GM12878 (cell line): ENCODE data around the gene PLEKHA5.
A peak's percentile ranks its signal among the peaks of the same experiment; 100 is the strongest.

ENCODE experiments used
- EP300 ChIP-seq, 2 experiments: fragments of 150-350 bp in 1 of 2; IDR thresholded peaks; 2 replicates each; pipeline ENCODE4 v1.6.1; 2011 to 2012; ENCODE audit warnings: low read depth in 2 of 2, low read length in 2 of 2, borderline replicate concordance in 1 of 2, improper control_type of control experiment in 1 of 2, inconsistent platforms in 1 of 2; ENCODE audit not compliant: control insufficient read depth in 1 of 2
- ETV6 ChIP-seq, 2 experiments: fragments of 450-650 bp in 1 of 2; IDR thresholded peaks in 1 of 2; conservative IDR thresholded peaks in 1 of 2; 2 replicates each; pipeline ENCODE4 v1.6.1; 2014; ENCODE audit warnings: antibody characterized with exemption in 1 of 2, borderline replicate concordance in 1 of 2, low read depth in 1 of 2, mild to moderate bottlenecking in 1 of 2, moderate library complexity in 1 of 2
- IRF4 ChIP-seq: IDR thresholded peaks from 2 replicates; pipeline ENCODE4 v1.6.1; 2011; ENCODE audit warnings: low read depth, low read length
- RCOR1 ChIP-seq: conservative IDR thresholded peaks from 2 replicates; pipeline ENCODE4 v1.6.1; 2012; ENCODE audit warnings: low read depth, low read length, improper control_type of control experiment
- TF ChIP-seq, protein P1 (sequence below), 3 experiments: IDR thresholded peaks in 2 of 3; conservative IDR thresholded peaks in 1 of 3; 2 replicates each; pipeline ENCODE4 v1.5.1; 2011; ENCODE audit warnings: low read depth in 3 of 3, low read length in 3 of 3, mild to moderate bottlenecking in 3 of 3, control low read depth in 2 of 3, moderate library complexity in 2 of 3, inconsistent platforms in 1 of 3, mixed read lengths in 1 of 3; ENCODE audit not compliant: control insufficient read depth in 2 of 3, insufficient read depth in 1 of 3; ENCODE audit errors: extremely low read depth in 1 of 3
- TF ChIP-seq, protein P2 (sequence below): IDR thresholded peaks from 2 replicates; pipeline ENCODE4 v1.6.1; 2011; ENCODE audit warnings: low read depth, low read length, improper control_type of control experiment, borderline replicate concordance
- TF ChIP-seq, protein P3 (sequence below): IDR thresholded peaks from 2 replicates; pipeline ENCODE4 v1.6.1; 2012; ENCODE audit warnings: low read depth, low read length, improper control_type of control experiment
- TF ChIP-seq, protein P4 (sequence below): fragments of 450-650 bp; formaldehyde crosslinking; IDR thresholded peaks from 2 replicates; pipeline ENCODE4 v1.4.0; 2022; ENCODE audit warnings: mild to moderate bottlenecking, moderate library complexity

DNA sequence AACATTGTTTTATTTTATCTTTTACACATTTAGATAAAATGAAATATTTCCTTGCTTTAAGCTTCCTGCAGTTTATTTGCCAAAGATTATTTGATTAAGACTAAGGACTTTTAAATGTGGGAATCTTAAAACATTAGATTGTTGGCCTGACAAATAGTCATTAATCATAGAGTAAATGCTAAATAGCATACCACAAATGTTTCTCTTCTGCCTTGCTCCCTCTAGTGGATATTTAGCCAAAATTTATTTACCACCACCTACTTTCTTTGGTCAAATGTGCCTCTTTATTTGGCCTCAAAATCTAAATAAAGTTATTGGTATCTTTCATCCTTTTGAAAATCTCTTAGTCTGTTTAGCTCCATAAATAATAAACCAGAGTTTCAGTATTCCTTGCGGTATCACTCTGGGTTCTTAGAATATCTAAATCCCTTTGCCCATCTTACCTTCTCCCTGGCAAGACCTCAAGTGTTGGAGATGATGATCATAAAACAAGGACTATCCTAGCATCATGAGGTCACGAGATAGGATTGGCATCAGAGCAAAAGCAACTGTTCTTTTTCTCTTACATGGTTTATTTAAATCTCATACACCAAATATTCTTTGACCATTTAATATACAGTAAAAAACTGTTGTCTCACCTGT, 159.2 kb downstream of the PLEKHA5 start:
- TF ChIP-seq, protein P1, sequence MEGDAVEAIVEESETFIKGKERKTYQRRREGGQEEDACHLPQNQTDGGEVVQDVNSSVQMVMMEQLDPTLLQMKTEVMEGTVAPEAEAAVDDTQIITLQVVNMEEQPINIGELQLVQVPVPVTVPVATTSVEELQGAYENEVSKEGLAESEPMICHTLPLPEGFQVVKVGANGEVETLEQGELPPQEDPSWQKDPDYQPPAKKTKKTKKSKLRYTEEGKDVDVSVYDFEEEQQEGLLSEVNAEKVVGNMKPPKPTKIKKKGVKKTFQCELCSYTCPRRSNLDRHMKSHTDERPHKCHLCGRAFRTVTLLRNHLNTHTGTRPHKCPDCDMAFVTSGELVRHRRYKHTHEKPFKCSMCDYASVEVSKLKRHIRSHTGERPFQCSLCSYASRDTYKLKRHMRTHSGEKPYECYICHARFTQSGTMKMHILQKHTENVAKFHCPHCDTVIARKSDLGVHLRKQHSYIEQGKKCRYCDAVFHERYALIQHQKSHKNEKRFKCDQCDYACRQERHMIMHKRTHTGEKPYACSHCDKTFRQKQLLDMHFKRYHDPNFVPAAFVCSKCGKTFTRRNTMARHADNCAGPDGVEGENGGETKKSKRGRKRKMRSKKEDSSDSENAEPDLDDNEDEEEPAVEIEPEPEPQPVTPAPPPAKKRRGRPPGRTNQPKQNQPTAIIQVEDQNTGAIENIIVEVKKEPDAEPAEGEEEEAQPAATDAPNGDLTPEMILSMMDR (IDR thresholded peaks at IDR 0.05 in 2 of 3, conservative IDR thresholded peaks at IDR 0.05 in 1 of 3; ENCODE audit: control insufficient read depth in 2 of 3, extremely low read depth in 1 of 3, insufficient read depth in 1 of 3, low read depth in 3 of 3, low read length in 3 of 3), result peak; percentile 46 to 59 (median 58); a peak in 5 of 6 replicates
- no peak for TF ChIP-seq RCOR1
- TF ChIP-seq IRF4, result no peak
- TF ChIP-seq, protein P2, sequence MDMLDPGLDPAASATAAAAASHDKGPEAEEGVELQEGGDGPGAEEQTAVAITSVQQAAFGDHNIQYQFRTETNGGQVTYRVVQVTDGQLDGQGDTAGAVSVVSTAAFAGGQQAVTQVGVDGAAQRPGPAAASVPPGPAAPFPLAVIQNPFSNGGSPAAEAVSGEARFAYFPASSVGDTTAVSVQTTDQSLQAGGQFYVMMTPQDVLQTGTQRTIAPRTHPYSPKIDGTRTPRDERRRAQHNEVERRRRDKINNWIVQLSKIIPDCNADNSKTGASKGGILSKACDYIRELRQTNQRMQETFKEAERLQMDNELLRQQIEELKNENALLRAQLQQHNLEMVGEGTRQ, result no peak
- TF ChIP-seq, protein P3, sequence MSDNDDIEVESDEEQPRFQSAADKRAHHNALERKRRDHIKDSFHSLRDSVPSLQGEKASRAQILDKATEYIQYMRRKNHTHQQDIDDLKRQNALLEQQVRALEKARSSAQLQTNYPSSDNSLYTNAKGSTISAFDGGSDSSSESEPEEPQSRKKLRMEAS, result no peak
- TF ChIP-seq ETV6 (conservative IDR thresholded peaks at IDR 0.05 in 1 of 2, IDR thresholded peaks at IDR 0.05 in 1 of 2; ENCODE audit: borderline replicate concordance in 1 of 2, low read depth in 1 of 2), result no peak
- TF ChIP-seq, protein P4, sequence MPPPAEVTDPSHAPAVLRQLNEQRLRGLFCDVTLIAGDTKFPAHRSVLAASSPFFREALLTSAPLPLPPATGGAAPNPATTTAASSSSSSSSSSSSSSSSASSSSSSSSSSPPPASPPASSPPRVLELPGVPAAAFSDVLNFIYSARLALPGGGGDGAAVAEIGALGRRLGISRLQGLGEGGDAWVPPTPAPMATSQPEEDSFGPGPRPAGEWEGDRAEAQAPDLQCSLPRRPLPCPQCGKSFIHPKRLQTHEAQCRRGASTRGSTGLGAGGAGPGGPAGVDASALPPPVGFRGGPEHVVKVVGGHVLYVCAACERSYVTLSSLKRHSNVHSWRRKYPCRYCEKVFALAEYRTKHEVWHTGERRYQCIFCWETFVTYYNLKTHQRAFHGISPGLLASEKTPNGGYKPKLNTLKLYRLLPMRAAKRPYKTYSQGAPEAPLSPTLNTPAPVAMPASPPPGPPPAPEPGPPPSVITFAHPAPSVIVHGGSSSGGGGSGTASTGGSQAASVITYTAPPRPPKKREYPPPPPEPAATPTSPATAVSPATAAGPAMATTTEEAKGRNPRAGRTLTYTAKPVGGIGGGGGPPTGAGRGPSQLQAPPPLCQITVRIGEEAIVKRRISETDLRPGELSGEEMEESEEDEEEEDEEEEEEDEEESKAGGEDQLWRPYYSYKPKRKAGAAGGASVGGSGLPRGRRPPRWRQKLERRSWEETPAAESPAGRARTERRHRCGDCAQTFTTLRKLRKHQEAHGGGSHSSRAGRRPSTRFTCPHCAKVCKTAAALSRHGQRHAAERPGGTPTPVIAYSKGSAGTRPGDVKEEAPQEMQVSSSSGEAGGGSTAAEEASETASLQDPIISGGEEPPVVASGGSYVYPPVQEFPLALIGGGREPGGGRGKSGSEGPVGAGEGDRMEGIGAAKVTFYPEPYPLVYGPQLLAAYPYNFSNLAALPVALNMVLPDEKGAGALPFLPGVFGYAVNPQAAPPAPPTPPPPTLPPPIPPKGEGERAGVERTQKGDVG, result no peak
- no peak for TF ChIP-seq EP300 (IDR thresholded peaks at IDR 0.05; ENCODE audit: borderline replicate concordance in 1 of 2, control insufficient read depth in 1 of 2, low read depth in 2 of 2, low read length in 2 of 2)
